Measurements from ENCODE around the gene TMEM14C.

Gene TMEM14C

GRCh38 chr6:10742251-10742650 is 19.4 kb downstream of the TMEM14C start:
- H3K4me1 ChIP-seq (ENCODE audit: low read depth, poor library complexity, severe bottlenecking) = peaks cover 7% of the 10 kb centered on the region

GRCh38 chr6:10743515-10743914 is 20.6 kb downstream of the TMEM14C start:
- no peak for TF ChIP-seq CTCF (conservative IDR thresholded peaks at IDR 0.05; ENCODE audit: low read depth, low read length)
- no peak overlapping the region for H3K9ac ChIP-seq
- H3K27ac ChIP-seq = no peak overlapping the region
- H3K36me3 ChIP-seq (ENCODE audit: insufficient read depth) = no peaks in the 10 kb centered on the region
- no peak overlapping the region for H2AFZ ChIP-seq (ENCODE audit: low read depth)
- peaks cover 9% of the 10 kb centered on the region for H3K79me2 ChIP-seq (ENCODE audit: insufficient read depth, low read depth)
- peaks cover 9% of the 10 kb centered on the region for H3K4me1 ChIP-seq (ENCODE audit: low read depth, poor library complexity, severe bottlenecking)
- no peak overlapping the region for H3K4me2 ChIP-seq
- no peaks in the 10 kb centered on the region for H3K27me3 ChIP-seq (ENCODE audit: insufficient read depth, low read depth)
- no peak overlapping the region for H3K4me3 ChIP-seq (IDR thresholded peaks at IDR 0.05; ENCODE audit: insufficient read depth, low read depth, low read length)
- H4K20me1 ChIP-seq (ENCODE audit: insufficient read depth) = no peaks in the 10 kb centered on the region

More at GRCh38 chr6:10742251-10742650, 19.4 kb downstream of the TMEM14C start:
- Histone ChIP-seq H3K36me3 (ENCODE audit: insufficient read depth) (no peaks in the 10 kb centered on the region), H3K79me2 (ENCODE audit: insufficient read depth, low read depth) (no peaks in the 10 kb centered on the region), H2AFZ (ENCODE audit: low read depth) (no peak overlapping the region), H3K4me3 (IDR thresholded peaks at IDR 0.05; ENCODE audit: insufficient read depth, low read depth, low read length) (no peak overlapping the region), H3K9ac (no peak overlapping the region), H3K4me2 (no peak overlapping the region), H3K27ac (no peak overlapping the region), H3K27me3 (ENCODE audit: insufficient read depth, low read depth) (no peaks in the 10 kb centered on the region), H4K20me1 (ENCODE audit: insufficient read depth) (no peaks in the 10 kb centered on the region)
- TF ChIP-seq CTCF (conservative IDR thresholded peaks at IDR 0.05; ENCODE audit: low read depth, low read length) = no peak

- H2AFZ ChIP-seq (ENCODE audit: low read depth) = no peak overlapping the region
- no peaks in the 10 kb centered on the region for H4K20me1 ChIP-seq (ENCODE audit: insufficient read depth)
- H3K27ac ChIP-seq = no peak overlapping the region
- no peaks in the 10 kb centered on the region for H3K36me3 ChIP-seq (ENCODE audit: insufficient read depth)
- H3K79me2 ChIP-seq (ENCODE audit: insufficient read depth, low read depth) = peaks cover 24% of the 10 kb centered on the region
- no peak overlapping the region for H3K4me3 ChIP-seq (IDR thresholded peaks at IDR 0.05; ENCODE audit: insufficient read depth, low read depth, low read length)
- peaks cover 21% of the 10 kb centered on the region for H3K4me1 ChIP-seq (ENCODE audit: low read depth, poor library complexity, severe bottlenecking)
- H3K27me3 ChIP-seq (ENCODE audit: insufficient read depth, low read depth) = no peaks in the 10 kb centered on the region
- no peak overlapping the region for H3K4me2 ChIP-seq
- TF ChIP-seq CTCF (conservative IDR thresholded peaks at IDR 0.05; ENCODE audit: low read depth, low read length) = no peak
- H3K9ac ChIP-seq = no peak overlapping the region
Measured at GRCh38 chr6:10745116-10745515, 22.2 kb downstream of the TMEM14C start.

GRCh38 chr6:10746915-10747250 is 24.0 kb downstream of the TMEM14C start:
- peak overlapping the region; percentile 85; the same call in 1 of the 2 replicates for H3K9ac ChIP-seq
- no peaks in the 10 kb centered on the region for H4K20me1 ChIP-seq (ENCODE audit: insufficient read depth)
- TF ChIP-seq CTCF (conservative IDR thresholded peaks at IDR 0.05; ENCODE audit: low read depth, low read length) = no peak
- H2AFZ ChIP-seq (ENCODE audit: low read depth) = peak overlapping the region; percentile 92
- no peaks in the 10 kb centered on the region for H3K27me3 ChIP-seq (ENCODE audit: insufficient read depth, low read depth)
- no peak overlapping the region for H3K4me3 ChIP-seq (IDR thresholded peaks at IDR 0.05; ENCODE audit: insufficient read depth, low read depth, low read length)
- no peaks in the 10 kb centered on the region for H3K36me3 ChIP-seq (ENCODE audit: insufficient read depth)
- peak overlapping the region; percentile 63; the same call in 1 of the 2 replicates for H3K27ac ChIP-seq
- peaks cover 24% of the 10 kb centered on the region for H3K79me2 ChIP-seq (ENCODE audit: insufficient read depth, low read depth)
- peaks cover 21% of the 10 kb centered on the region for H3K4me1 ChIP-seq (ENCODE audit: low read depth, poor library complexity, severe bottlenecking)
- peak overlapping the region; percentile 81; the same call in 1 of the 2 replicates for H3K4me2 ChIP-seq
